PC-9 (cell line): Measurements from ENCODE around the gene CACNA1D. TPM values are rescaled to one million over a fixed set of nuclear protein-coding genes. Genes with fewer than 3 reads are reported as not detected.

Experiments used
- BruUV-seq: library from RNA; stranded (reverse); fragments of 400-500 nt; replicated peaks from 2 replicates; lab custom pipeline; 2021; lab: Mats Ljungman, UMichigan
- CTCF ChIA-PET: fragments of 300-600 bp; sonication (Branson Sonifier 250); formaldehyde crosslinking; loops from one replicate; lab custom pipeline; 2022; ENCODE audit warnings: antibody characterized with exemption; lab: Charles Lee
- POLR2A ChIA-PET: fragments of 300-600 bp; sonication (Branson Sonifier 250); formaldehyde crosslinking; loops from one replicate; lab custom pipeline; 2022; ENCODE audit warnings: antibody characterized with exemption; ENCODE audit not compliant: unreplicated experiment; lab: Charles Lee
- DNase-seq, 2 experiments: peaks; one replicate each; pipeline versions ENCODE4 v3.0.0 to v3.0.0-alpha.2; 2015 to 2022; ENCODE audit warnings: mixed read lengths in 1 of 2
- H2AFZ ChIP-seq: fragments of 200-600 bp; sonication (generic); 2 replicates; pipeline ENCODE4 v1.8.1; 2017; ENCODE audit warnings: antibody characterized with exemption
- H3F3A ChIP-seq: fragments of 200-600 bp; sonication (generic); 2 replicates; pipeline ENCODE4 v1.8.1; 2017; ENCODE audit warnings: antibody characterized with exemption, mild to moderate bottlenecking, low read depth; ENCODE audit not compliant: insufficient read depth
- H3K27ac ChIP-seq: fragments of 200-600 bp; sonication (generic); 2 replicates; pipeline ENCODE4 v1.6.1; 2016; ENCODE audit warnings: mixed run types
- H3K27me3 ChIP-seq: fragments of 200-600 bp; sonication (generic); 2 replicates; pipeline ENCODE4 v1.6.1; 2016; ENCODE audit warnings: low read depth, mixed run types; ENCODE audit not compliant: insufficient read depth
- H3K36me3 ChIP-seq: fragments of 200-600 bp; sonication (generic); 2 replicates; pipeline ENCODE4 v1.6.1; 2016; ENCODE audit warnings: low read depth, mixed run types
- H3K4me1 ChIP-seq: fragments of 200-600 bp; sonication (generic); replicated peaks from 2 replicates; pipeline ENCODE4 v1.6.1; 2016; ENCODE audit warnings: mixed run types; ENCODE audit not compliant: insufficient read depth
- H3K4me2 ChIP-seq: fragments of 200-600 bp; sonication (generic); 2 replicates; pipeline ENCODE4 v1.6.1; 2017; ENCODE audit warnings: mixed run types
- H3K4me3 ChIP-seq: fragments of 200-600 bp; sonication (generic); 2 replicates; pipeline ENCODE4 v1.6.1; 2016; ENCODE audit warnings: mixed run types
- H3K79me2 ChIP-seq: fragments of 200-600 bp; sonication (generic); 2 replicates; pipeline ENCODE4 v1.6.1; 2017; ENCODE audit warnings: low read depth, mixed run types
- H3K9me2 ChIP-seq: fragments of 200-600 bp; sonication (generic); 2 replicates; pipeline ENCODE4 v1.8.1; 2017; ENCODE audit warnings: mild to moderate bottlenecking; ENCODE audit not compliant: insufficient read depth
- H3K9me3 ChIP-seq: fragments of 200-600 bp; sonication (generic); 2 replicates; pipeline ENCODE4 v1.8.1; 2016; ENCODE audit warnings: low read depth; ENCODE audit not compliant: insufficient read depth
- H4K20me1 ChIP-seq: fragments of 200-600 bp; sonication (generic); 2 replicates; pipeline ENCODE4 v1.8.1; 2017; ENCODE audit not compliant: insufficient read depth
- EZH2 ChIP-seq: fragments of 200-600 bp; sonication (generic); IDR thresholded peaks from 2 replicates; pipeline ENCODE4 v1.8.0; 2017; ENCODE audit warnings: antibody characterized with exemption, low read depth
- intact Hi-C: fragments of 100-400 bp; cut with micrococcal nuclease; formaldehyde crosslinking; loops from one replicate; pipeline ENCODE4 v1.10.0; 2022; ENCODE audit not compliant: unreplicated experiment
- total RNA-seq: library from RNA; stranded (reverse); gene quantifications from 2 replicates; pipeline ENCODE4 v1.2.3, GENCODE V29; 2021
- TF ChIP-seq, protein P1 (sequence below): fragments of 200-600 bp; sonication (generic); conservative IDR thresholded peaks from 2 replicates; pipeline ENCODE4 v1.6.1; 2017; ENCODE audit warnings: mixed run types, antibody characterized with exemption, mild to moderate bottlenecking, moderate library complexity

Gene CACNA1D
- total RNA-seq, 1 experiment from 2014 or later: not detected

DNA sequence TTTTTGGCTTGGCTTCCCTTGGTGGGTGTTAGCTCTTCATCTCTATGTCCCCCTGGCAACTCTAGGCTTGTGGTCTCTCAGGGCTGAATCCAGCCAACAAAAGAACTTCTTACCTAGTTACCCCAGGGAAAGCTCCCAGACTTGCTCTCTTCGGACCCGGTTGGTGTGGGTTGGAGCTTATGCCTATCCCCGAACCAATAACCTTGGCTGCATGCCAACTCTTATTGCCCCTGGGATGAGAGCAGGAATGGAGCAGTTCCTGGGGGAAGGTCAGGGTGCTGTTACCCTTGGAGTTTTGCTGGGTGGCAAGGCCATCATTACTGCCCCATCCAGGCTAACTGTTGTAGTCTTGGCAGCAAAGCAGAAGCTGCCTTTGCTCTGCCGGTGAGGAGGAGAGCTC is 147.8 kb downstream of the CACNA1D start:
- no peaks in the 10 kb centered on the region for H4K20me1 ChIP-seq
- H2AFZ ChIP-seq: no peak overlapping the region
- no peaks in the 10 kb centered on the region for H3K9me2 ChIP-seq
- POLR2A ChIA-PET: no interaction called here
- BruUV-seq: no TSS peak
- H3K4me1 ChIP-seq: no peaks in the 10 kb centered on the region
- H3K4me2 ChIP-seq: no peak overlapping the region
- no peaks in the 10 kb centered on the region for H3K79me2 ChIP-seq
- no peak overlapping the region for H3K27ac ChIP-seq
- no peaks in the 10 kb centered on the region for H3F3A ChIP-seq
- H3K27me3 ChIP-seq: peaks cover 37% of the 10 kb centered on the region
- no peaks in the 10 kb centered on the region for H3K9me3 ChIP-seq
- no peak for DNase-seq
- intact Hi-C loops: no loop called here
- H3K36me3 ChIP-seq: no peaks in the 10 kb centered on the region
- TF ChIP-seq, protein P1, sequence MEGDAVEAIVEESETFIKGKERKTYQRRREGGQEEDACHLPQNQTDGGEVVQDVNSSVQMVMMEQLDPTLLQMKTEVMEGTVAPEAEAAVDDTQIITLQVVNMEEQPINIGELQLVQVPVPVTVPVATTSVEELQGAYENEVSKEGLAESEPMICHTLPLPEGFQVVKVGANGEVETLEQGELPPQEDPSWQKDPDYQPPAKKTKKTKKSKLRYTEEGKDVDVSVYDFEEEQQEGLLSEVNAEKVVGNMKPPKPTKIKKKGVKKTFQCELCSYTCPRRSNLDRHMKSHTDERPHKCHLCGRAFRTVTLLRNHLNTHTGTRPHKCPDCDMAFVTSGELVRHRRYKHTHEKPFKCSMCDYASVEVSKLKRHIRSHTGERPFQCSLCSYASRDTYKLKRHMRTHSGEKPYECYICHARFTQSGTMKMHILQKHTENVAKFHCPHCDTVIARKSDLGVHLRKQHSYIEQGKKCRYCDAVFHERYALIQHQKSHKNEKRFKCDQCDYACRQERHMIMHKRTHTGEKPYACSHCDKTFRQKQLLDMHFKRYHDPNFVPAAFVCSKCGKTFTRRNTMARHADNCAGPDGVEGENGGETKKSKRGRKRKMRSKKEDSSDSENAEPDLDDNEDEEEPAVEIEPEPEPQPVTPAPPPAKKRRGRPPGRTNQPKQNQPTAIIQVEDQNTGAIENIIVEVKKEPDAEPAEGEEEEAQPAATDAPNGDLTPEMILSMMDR: no peak
- no peak for TF ChIP-seq EZH2
- CTCF ChIA-PET: no interaction called here
- no peak overlapping the region for H3K4me3 ChIP-seq

DNA sequence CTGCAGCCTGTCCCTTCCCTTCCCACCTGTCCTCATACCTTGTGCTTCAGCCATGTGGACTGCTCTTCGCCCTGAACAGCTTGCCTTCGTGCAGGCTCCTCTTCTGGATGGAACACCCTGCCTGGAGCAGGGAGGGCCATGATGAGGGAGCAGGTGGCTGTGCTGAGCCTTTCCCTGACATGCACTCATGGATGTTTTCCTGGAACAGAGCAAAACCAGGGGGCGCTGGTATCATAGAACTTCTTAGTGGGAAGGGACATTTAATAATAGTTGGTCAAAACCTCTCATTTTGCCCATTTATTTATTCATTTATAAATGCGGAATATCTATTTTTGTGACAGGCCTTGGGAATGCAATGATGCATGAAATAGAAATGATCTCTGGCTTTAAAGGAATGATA is 149.3 kb downstream of the CACNA1D start:
- no TSS peak for BruUV-seq
- TF ChIP-seq, protein P1: no peak
- TF ChIP-seq EZH2: no peak
- no peaks in the 10 kb centered on the region for H3K4me1 ChIP-seq
- H3K9me2 ChIP-seq: no peaks in the 10 kb centered on the region
- H3K79me2 ChIP-seq: no peaks in the 10 kb centered on the region
- no peaks in the 10 kb centered on the region for H3K36me3 ChIP-seq
- CTCF ChIA-PET: no interaction called here
- H3K27me3 ChIP-seq: peaks cover 48% of the 10 kb centered on the region
- DNase-seq: no peak
- H3K4me2 ChIP-seq: no peak overlapping the region
- no peak overlapping the region for H2AFZ ChIP-seq
- H3K9me3 ChIP-seq: no peaks in the 10 kb centered on the region
- no peak overlapping the region for H3K27ac ChIP-seq
- no peaks in the 10 kb centered on the region for H3F3A ChIP-seq
- H3K4me3 ChIP-seq: no peak overlapping the region
- POLR2A ChIA-PET: no interaction called here
- no peaks in the 10 kb centered on the region for H4K20me1 ChIP-seq
- intact Hi-C loops: no loop called here

DNA sequence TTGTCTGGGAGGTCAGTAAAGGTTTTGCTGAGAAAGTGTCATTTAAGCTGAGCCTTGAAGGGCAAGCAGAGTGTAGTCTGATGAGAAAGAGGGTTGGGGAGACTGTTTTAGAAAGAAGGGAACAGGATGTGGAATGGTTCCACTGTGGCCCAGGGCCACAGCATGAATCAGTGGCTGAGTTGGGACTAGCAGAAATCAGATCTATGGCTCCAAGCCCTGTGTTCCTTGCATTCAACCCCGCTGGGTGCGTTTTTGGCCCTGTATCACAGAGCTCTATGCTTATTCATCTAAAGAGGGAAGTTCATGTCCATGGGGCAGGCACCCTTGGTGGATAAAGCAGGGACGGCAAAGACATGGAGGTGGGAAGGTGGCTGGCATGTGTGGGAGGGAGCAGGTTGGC is 151.3 kb downstream of the CACNA1D start:
- H3K4me1 ChIP-seq: no peaks in the 10 kb centered on the region
- H3F3A ChIP-seq: no peaks in the 10 kb centered on the region
- peaks cover 54% of the 10 kb centered on the region for H3K27me3 ChIP-seq
- ChIA-PET CTCF (no interaction called here), POLR2A (no interaction called here)
- no peaks in the 10 kb centered on the region for H3K9me3 ChIP-seq
- H2AFZ ChIP-seq: no peak overlapping the region
- DNase-seq: no peak
- no peak overlapping the region for H3K4me3 ChIP-seq
- intact Hi-C loops: no loop called here
- no peak overlapping the region for H3K4me2 ChIP-seq
- BruUV-seq: no TSS peak
- H4K20me1 ChIP-seq: no peaks in the 10 kb centered on the region
- TF ChIP-seq, protein P1: no peak
- TF ChIP-seq EZH2: no peak
- no peak overlapping the region for H3K27ac ChIP-seq
- H3K79me2 ChIP-seq: no peaks in the 10 kb centered on the region
- H3K36me3 ChIP-seq: no peaks in the 10 kb centered on the region
- no peaks in the 10 kb centered on the region for H3K9me2 ChIP-seq
